ENCODE data around the gene KBTBD2.
"Not testable (repeated sequence)": the region's sequence is repeated elsewhere in the genome, so short reads cannot be mapped to it uniquely, and the experiment has no call there.

KBTBD2 gene

GRCh38 chr7:32872421-32872820, 19.1 kb downstream of the KBTBD2 start:
- Histone ChIP-seq H3K27ac (ENCODE audit: low read depth, low read length) (no peak overlapping the region), H3K4me1 (ENCODE audit: insufficient read depth, low read length) (0 out of 2 replicates have a peak, but pooled peaks cover 3% of the 10 kb centered on the region), H3K9ac (ENCODE audit: low read depth, low read length) (no peak overlapping the region), H3K27me3 (ENCODE audit: insufficient read depth, low read length) (no peaks in the 10 kb centered on the region), H3K36me3 (ENCODE audit: insufficient read depth, low read length) (peaks cover 87% of the 10 kb centered on the region), H3K4me3 (ENCODE audit: low read length) (no peak overlapping the region), H3K9me3 (ENCODE audit: insufficient read depth, low read depth, low read length) (no peaks in the 10 kb centered on the region)
- 94% methylated on average over 1 of the region's 2 CpGs for WGBS

GRCh38 chr7:32871624-32872371, 19.8 kb downstream of the KBTBD2 start:
- H3K27ac ChIP-seq (ENCODE audit: low read depth, low read length), result no peak overlapping the region
- 97% methylated on average over 4 of the region's 4 CpGs for WGBS
- no peaks in the 10 kb centered on the region for H3K27me3 ChIP-seq (ENCODE audit: insufficient read depth, low read length)
- H3K9me3 ChIP-seq (ENCODE audit: insufficient read depth, low read depth, low read length), result no peaks in the 10 kb centered on the region; the same call in 1 of the 2 replicates
- H3K4me3 ChIP-seq (ENCODE audit: low read length), result no peak overlapping the region
- no peak overlapping the region for H3K9ac ChIP-seq (ENCODE audit: low read depth, low read length)
- peaks cover 86% of the 10 kb centered on the region for H3K36me3 ChIP-seq (ENCODE audit: insufficient read depth, low read length)
- 0 out of 2 replicates have a peak, but pooled peaks cover 3% of the 10 kb centered on the region for H3K4me1 ChIP-seq (ENCODE audit: insufficient read depth, low read length)

GRCh38 chr7:32870298-32870697, 21.3 kb downstream of the KBTBD2 start:
- Histone ChIP-seq H3K9me3 (ENCODE audit: insufficient read depth, low read depth, low read length) (peaks cover 8% of the 10 kb centered on the region), H3K27ac (ENCODE audit: low read depth, low read length) (no peak overlapping the region), H3K4me1 (ENCODE audit: insufficient read depth, low read length) (no peaks in the 10 kb centered on the region), H3K4me3 (ENCODE audit: low read length) (no peak overlapping the region), H3K36me3 (ENCODE audit: insufficient read depth, low read length) (peaks cover 82% of the 10 kb centered on the region), H3K27me3 (ENCODE audit: insufficient read depth, low read length) (no peaks in the 10 kb centered on the region), H3K9ac (ENCODE audit: low read depth, low read length) (no peak overlapping the region)
- WGBS, result 97% methylated on average over 3 of the region's 3 CpGs

- Histone ChIP-seq H3K4me1 (ENCODE audit: insufficient read depth, low read length) (0 out of 2 replicates have a peak, but pooled peaks cover 3% of the 10 kb centered on the region), H3K27ac (ENCODE audit: low read depth, low read length) (no peak overlapping the region), H3K4me3 (ENCODE audit: low read length) (no peak overlapping the region), H3K9me3 (ENCODE audit: insufficient read depth, low read depth, low read length) (peaks cover 11% of the 10 kb centered on the region), H3K9ac (ENCODE audit: low read depth, low read length) (no peak overlapping the region), H3K27me3 (ENCODE audit: insufficient read depth, low read length) (no peaks in the 10 kb centered on the region), H3K36me3 (ENCODE audit: insufficient read depth, low read length) (peaks cover 76% of the 10 kb centered on the region)
- 98% methylated on average over 7 of the region's 7 CpGs for WGBS
Measured at GRCh38 chr7:32869716-32870115, 21.8 kb downstream of the KBTBD2 start.

GRCh38 chr7:32868116-32868515, 23.4 kb downstream of the KBTBD2 start:
- H3K27me3 ChIP-seq (ENCODE audit: insufficient read depth, low read length), result no peaks in the 10 kb centered on the region
- H3K4me3 ChIP-seq (ENCODE audit: low read length), result no peak overlapping the region
- peaks cover 61% of the 10 kb centered on the region for H3K36me3 ChIP-seq (ENCODE audit: insufficient read depth, low read length)
- 95% methylated on average over 4 of the region's 4 CpGs for WGBS
- peaks cover 11% of the 10 kb centered on the region for H3K9me3 ChIP-seq (ENCODE audit: insufficient read depth, low read depth, low read length)
- H3K27ac ChIP-seq (ENCODE audit: low read depth, low read length), result no peak overlapping the region
- H3K9ac ChIP-seq (ENCODE audit: low read depth, low read length), result no peak overlapping the region
- peaks cover 3% of the 10 kb centered on the region; the same call in 1 of the 2 replicates for H3K4me1 ChIP-seq (ENCODE audit: insufficient read depth, low read length)

GRCh38 chr7:32865448-32866030, 26.0 kb downstream of the KBTBD2 start:
- peaks cover 35% of the 10 kb centered on the region for H3K36me3 ChIP-seq (ENCODE audit: insufficient read depth, low read length)
- H3K27me3 ChIP-seq (ENCODE audit: insufficient read depth, low read length), result no peaks in the 10 kb centered on the region
- no peak overlapping the region for H3K9ac ChIP-seq (ENCODE audit: low read depth, low read length)
- H3K9me3 ChIP-seq (ENCODE audit: insufficient read depth, low read depth, low read length), result peaks cover 11% of the 10 kb centered on the region
- H3K4me3 ChIP-seq (ENCODE audit: low read length), result no peak overlapping the region
- no peak overlapping the region for H3K27ac ChIP-seq (ENCODE audit: low read depth, low read length)
- peaks cover 3% of the 10 kb centered on the region; the same call in 1 of the 2 replicates for H3K4me1 ChIP-seq (ENCODE audit: insufficient read depth, low read length)

GRCh38 chr7:32863872-32864271, 27.7 kb downstream of the KBTBD2 start:
- H3K9me3 ChIP-seq (ENCODE audit: insufficient read depth, low read depth, low read length), result peaks cover 11% of the 10 kb centered on the region
- not testable (repeated sequence) for H3K9ac ChIP-seq (ENCODE audit: low read depth, low read length); H3K27ac ChIP-seq (ENCODE audit: low read depth, low read length); H3K27me3 ChIP-seq (ENCODE audit: insufficient read depth, low read length); H3K4me1 ChIP-seq (ENCODE audit: insufficient read depth, low read length); H3K4me3 ChIP-seq (ENCODE audit: low read length)
- WGBS, result 88% methylated on average over 1 of the region's 1 CpG
- H3K36me3 ChIP-seq (ENCODE audit: insufficient read depth, low read length), result peaks cover 19% of the 10 kb centered on the region

GRCh38 chr7:32860090-32860489, 31.5 kb downstream of the KBTBD2 start:
- Histone ChIP-seq H3K4me1 (ENCODE audit: insufficient read depth, low read length) (peaks cover 3% of the 10 kb centered on the region; the same call in 1 of the 2 replicates), H3K4me3 (ENCODE audit: low read length) (no peak overlapping the region), H3K27me3 (ENCODE audit: insufficient read depth, low read length) (no peaks in the 10 kb centered on the region), H3K9me3 (ENCODE audit: insufficient read depth, low read depth, low read length) (0 out of 2 replicates have a peak, but pooled peaks cover 3% of the 10 kb centered on the region), H3K9ac (ENCODE audit: low read depth, low read length) (no peak overlapping the region), H3K36me3 (ENCODE audit: insufficient read depth, low read length) (no peaks in the 10 kb centered on the region), H3K27ac (ENCODE audit: low read depth, low read length) (no peak overlapping the region)

GRCh38 chr7:32858648-32859047, 32.9 kb downstream of the KBTBD2 start:
- no peaks in the 10 kb centered on the region for H3K27me3 ChIP-seq (ENCODE audit: insufficient read depth, low read length)
- no peaks in the 10 kb centered on the region for H3K9me3 ChIP-seq (ENCODE audit: insufficient read depth, low read depth, low read length)
- no peaks in the 10 kb centered on the region; the same call in 1 of the 2 replicates for H3K4me1 ChIP-seq (ENCODE audit: insufficient read depth, low read length)
- H3K4me3 ChIP-seq (ENCODE audit: low read length), result no peak overlapping the region
- H3K27ac ChIP-seq (ENCODE audit: low read depth, low read length), result no peak overlapping the region
- WGBS, result 52% methylated on average over 1 of the region's 1 CpG
- H3K36me3 ChIP-seq (ENCODE audit: insufficient read depth, low read length), result no peaks in the 10 kb centered on the region
- no peak overlapping the region for H3K9ac ChIP-seq (ENCODE audit: low read depth, low read length)

- H3K27me3 ChIP-seq (ENCODE audit: insufficient read depth, low read length); H3K27ac ChIP-seq (ENCODE audit: low read depth, low read length); H3K36me3 ChIP-seq (ENCODE audit: insufficient read depth, low read length); H3K9ac ChIP-seq (ENCODE audit: low read depth, low read length); H3K9me3 ChIP-seq (ENCODE audit: insufficient read depth, low read depth, low read length); H3K4me3 ChIP-seq (ENCODE audit: low read length); H3K4me1 ChIP-seq (ENCODE audit: insufficient read depth, low read length): not testable (repeated sequence)
- 72% methylated on average over 4 of the region's 5 CpGs for WGBS
Measured at GRCh38 chr7:32857063-32857462, 34.5 kb downstream of the KBTBD2 start.

GRCh38 chr7:32855837-32856775, 35.5 kb downstream of the KBTBD2 start:
- not testable (repeated sequence) for H3K9ac ChIP-seq (ENCODE audit: low read depth, low read length); H3K27me3 ChIP-seq (ENCODE audit: insufficient read depth, low read length); H3K27ac ChIP-seq (ENCODE audit: low read depth, low read length); H3K36me3 ChIP-seq (ENCODE audit: insufficient read depth, low read length); H3K9me3 ChIP-seq (ENCODE audit: insufficient read depth, low read depth, low read length); H3K4me3 ChIP-seq (ENCODE audit: low read length); H3K4me1 ChIP-seq (ENCODE audit: insufficient read depth, low read length)
- WGBS, result 66% methylated on average over 5 of the region's 9 CpGs
